NCI-H1436 treated with DMSO at 0.1 percent for 48 hours (cell line): ENCODE results near the gene PREX1.
"Not testable (repeated sequence)": the region's sequence is repeated elsewhere in the genome, so short reads cannot be mapped to it uniquely, and the experiment has no call there.

Source experiments
- DNase-seq: peaks from one replicate; lab custom pipeline; 2025; lab: John Stamatoyannopoulos, UW

Gene PREX1

GRCh38 chr20:48812600-48813445 lies 15.0 kb downstream of the PREX1 start:
- no peak for DNase-seq

GRCh38 chr20:48812114-48812513 lies 15.7 kb downstream of the PREX1 start:
- DNase-seq, result not testable (repeated sequence)

GRCh38 chr20:48809673-48810072 lies 18.1 kb downstream of the PREX1 start:
- DNase-seq, result no peak

- no peak for DNase-seq
Observed at GRCh38 chr20:48808382-48809034, 19.3 kb downstream of the PREX1 start.

- DNase-seq, result no peak
Observed at GRCh38 chr20:48807586-48808381, 20.0 kb downstream of the PREX1 start.

- DNase-seq, result no peak
Observed at GRCh38 chr20:48807051-48807450, 20.7 kb downstream of the PREX1 start.

GRCh38 chr20:48805716-48806115 lies 22.1 kb downstream of the PREX1 start:
- DNase-seq, result no peak

GRCh38 chr20:48805286-48805685 lies 22.5 kb downstream of the PREX1 start:
- no peak for DNase-seq

- no peak for DNase-seq
Observed at GRCh38 chr20:48804300-48804980, 23.4 kb downstream of the PREX1 start.

- no peak for DNase-seq
Observed at GRCh38 chr20:48803176-48804053, 24.4 kb downstream of the PREX1 start.

GRCh38 chr20:48802647-48803046 lies 25.2 kb downstream of the PREX1 start:
- no peak for DNase-seq

- no peak for DNase-seq
Observed at GRCh38 chr20:48802216-48802615, 25.6 kb downstream of the PREX1 start.

GRCh38 chr20:48801197-48801596 lies 26.6 kb downstream of the PREX1 start:
- no peak for DNase-seq

- DNase-seq, result no peak
Observed at GRCh38 chr20:48800177-48800576, 27.6 kb downstream of the PREX1 start.

GRCh38 chr20:48799328-48800105 lies 28.3 kb downstream of the PREX1 start:
- no peak for DNase-seq

GRCh38 chr20:48797850-48798747 lies 29.7 kb downstream of the PREX1 start:
- DNase-seq, result no peak

GRCh38 chr20:48797275-48797825 lies 30.4 kb downstream of the PREX1 start:
- no peak for DNase-seq

- DNase-seq, result no peak
Observed at GRCh38 chr20:48795732-48796131, 32.1 kb downstream of the PREX1 start.
